Hepatocyte (in vitro differentiated cells): ENCODE data around the gene BIN1. TPM values are rescaled to one million over a fixed set of nuclear protein-coding genes. Genes with fewer than 3 reads are reported as not detected.

Source experiments
- DNase-seq: peaks from one replicate; pipeline ENCODE4 v3.0.0-alpha.2; 2016; ENCODE audit warnings: low spot score
- H2AFZ ChIP-seq: fragments of 200-600 bp; sonication (generic); 2 replicates; pipeline ENCODE4 v1.6.0; 2016; ENCODE audit warnings: antibody characterized with exemption, mild to moderate bottlenecking
- H3K27ac ChIP-seq: fragments of 200-600 bp; sonication (generic); 2 replicates; pipeline ENCODE4 v1.5.1; 2016; ENCODE audit warnings: mild to moderate bottlenecking
- H3K27me3 ChIP-seq: fragments of 200-600 bp; sonication (generic); 2 replicates; pipeline ENCODE4 v1.6.1; 2016
- H3K36me3 ChIP-seq: fragments of 200-600 bp; sonication (generic); replicated peaks from 2 replicates; pipeline ENCODE4 v1.5.1; 2016; ENCODE audit warnings: low read depth; ENCODE audit not compliant: insufficient read depth
- H3K4me1 ChIP-seq: fragments of 200-600 bp; sonication (generic); 2 replicates; pipeline ENCODE4 v1.5.1; 2016; ENCODE audit warnings: mild to moderate bottlenecking, moderate library complexity; ENCODE audit not compliant: insufficient read depth
- H3K4me2 ChIP-seq: fragments of 200-600 bp; sonication (generic); 2 replicates; pipeline ENCODE4 v1.6.0; 2016
- H3K4me3 ChIP-seq: fragments of 200-600 bp; sonication (generic); 2 replicates; pipeline ENCODE4 v1.5.1; 2016; ENCODE audit warnings: mild to moderate bottlenecking
- H3K79me2 ChIP-seq: fragments of 200-600 bp; sonication (generic); 2 replicates; pipeline ENCODE4 v1.6.0; 2017; ENCODE audit warnings: mild to moderate bottlenecking
- H3K9me2 ChIP-seq: fragments of 200-600 bp; sonication (generic); replicated peaks from 2 replicates; pipeline ENCODE4 v1.6.0; 2017; ENCODE audit warnings: mild to moderate bottlenecking; ENCODE audit not compliant: insufficient read depth
- H3K9me3 ChIP-seq: fragments of 200-600 bp; sonication (generic); 2 replicates; pipeline ENCODE4 v1.5.1; 2016; ENCODE audit warnings: low read depth, mild to moderate bottlenecking
- H4K20me1 ChIP-seq: fragments of 200-600 bp; sonication (generic); 2 replicates; pipeline ENCODE4 v1.6.0; 2016; ENCODE audit warnings: mild to moderate bottlenecking; ENCODE audit not compliant: insufficient read depth, poor library complexity, severe bottlenecking
- EZH2 ChIP-seq: fragments of 200-600 bp; sonication (generic); IDR thresholded peaks from 2 replicates; pipeline ENCODE4 v1.6.1; 2016; ENCODE audit warnings: antibody characterized with exemption, mild to moderate bottlenecking, borderline replicate concordance
- EZH2phosphoT487 ChIP-seq: fragments of 200-600 bp; sonication (generic); IDR thresholded peaks from one replicate; pipeline ENCODE4 v1.6.1; 2018; ENCODE audit warnings: antibody characterized with exemption, mild to moderate bottlenecking, low read depth, moderate library complexity; ENCODE audit not compliant: unreplicated experiment, severe bottlenecking
- WGBS: methylation state at CpG from one replicate; pipeline ENCODE4 v1.1.6; 2016; ENCODE audit warnings: low lambda C conversion rate; ENCODE audit errors: missing lambda C conversion rate; 5-methylcytosine and 5-hydroxymethylcytosine counted together
- polyA plus RNA-seq: library from polyadenylated mRNA; unstranded; fragments of >200 nt; fragmentation: Nextera tagmentation; extraction: Ambion mirVana; gene quantifications from 2 replicates; pipeline ENCODE4 v1.2.1, GENCODE V29; 2016
- total RNA-seq: library from RNA; depleted of rRNA; stranded (reverse); fragments of >200 nt; gene quantifications from 2 replicates; pipeline ENCODE4 v1.2.3, GENCODE V29; 2014
- TF ChIP-seq, protein P1 (sequence below): fragments of 200-600 bp; sonication (generic); IDR thresholded peaks from 2 replicates; pipeline ENCODE4 v1.5.1; 2016; ENCODE audit warnings: antibody characterized with exemption, mild to moderate bottlenecking; ENCODE audit not compliant: poor library complexity

Gene BIN1
- total and polyA plus RNA-seq, 2 experiments from 2014 or later: 109 to 113 TPM

DNA sequence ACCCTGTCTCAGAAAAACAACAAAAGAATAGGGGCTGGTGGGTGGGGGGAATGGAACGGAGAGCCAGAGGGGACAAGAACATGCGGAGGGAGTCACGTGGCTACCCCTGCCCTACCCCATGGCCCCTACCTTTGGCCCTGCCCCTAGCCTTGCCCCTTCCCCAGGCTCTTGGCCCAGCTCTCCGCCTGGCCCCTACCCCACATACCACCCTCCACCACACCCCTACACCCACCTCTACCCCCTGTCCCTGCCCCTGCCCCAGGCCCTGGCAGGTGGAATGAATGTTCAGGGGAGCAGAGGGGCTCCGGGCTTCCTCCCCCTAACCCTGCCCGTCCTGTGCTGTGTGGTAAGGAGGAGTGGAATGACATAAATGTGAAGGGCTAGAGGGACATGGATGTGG lies 15.1 kb downstream of the BIN1 start:
- no peak overlapping the region for H2AFZ ChIP-seq
- DNase-seq: no peak
- no peaks in the 10 kb centered on the region for H3K36me3 ChIP-seq
- no peak overlapping the region for H3K4me2 ChIP-seq
- H3K9me3 ChIP-seq: no peaks in the 10 kb centered on the region
- no peak overlapping the region for H3K4me3 ChIP-seq
- peaks cover 91% of the 10 kb centered on the region for H3K79me2 ChIP-seq
- no peaks in the 10 kb centered on the region for H3K27me3 ChIP-seq
- H4K20me1 ChIP-seq: peaks cover 15% of the 10 kb centered on the region
- 94% methylated on average over 4 of the region's 6 CpGs for WGBS
- H3K4me1 ChIP-seq: peaks cover 60% of the 10 kb centered on the region
- no peaks in the 10 kb centered on the region for H3K9me2 ChIP-seq
- TF ChIP-seq EZH2phosphoT487 (no peak), EZH2 (no peak)
- TF ChIP-seq, protein P1, sequence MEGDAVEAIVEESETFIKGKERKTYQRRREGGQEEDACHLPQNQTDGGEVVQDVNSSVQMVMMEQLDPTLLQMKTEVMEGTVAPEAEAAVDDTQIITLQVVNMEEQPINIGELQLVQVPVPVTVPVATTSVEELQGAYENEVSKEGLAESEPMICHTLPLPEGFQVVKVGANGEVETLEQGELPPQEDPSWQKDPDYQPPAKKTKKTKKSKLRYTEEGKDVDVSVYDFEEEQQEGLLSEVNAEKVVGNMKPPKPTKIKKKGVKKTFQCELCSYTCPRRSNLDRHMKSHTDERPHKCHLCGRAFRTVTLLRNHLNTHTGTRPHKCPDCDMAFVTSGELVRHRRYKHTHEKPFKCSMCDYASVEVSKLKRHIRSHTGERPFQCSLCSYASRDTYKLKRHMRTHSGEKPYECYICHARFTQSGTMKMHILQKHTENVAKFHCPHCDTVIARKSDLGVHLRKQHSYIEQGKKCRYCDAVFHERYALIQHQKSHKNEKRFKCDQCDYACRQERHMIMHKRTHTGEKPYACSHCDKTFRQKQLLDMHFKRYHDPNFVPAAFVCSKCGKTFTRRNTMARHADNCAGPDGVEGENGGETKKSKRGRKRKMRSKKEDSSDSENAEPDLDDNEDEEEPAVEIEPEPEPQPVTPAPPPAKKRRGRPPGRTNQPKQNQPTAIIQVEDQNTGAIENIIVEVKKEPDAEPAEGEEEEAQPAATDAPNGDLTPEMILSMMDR: no peak
- H3K27ac ChIP-seq: no peak overlapping the region

DNA sequence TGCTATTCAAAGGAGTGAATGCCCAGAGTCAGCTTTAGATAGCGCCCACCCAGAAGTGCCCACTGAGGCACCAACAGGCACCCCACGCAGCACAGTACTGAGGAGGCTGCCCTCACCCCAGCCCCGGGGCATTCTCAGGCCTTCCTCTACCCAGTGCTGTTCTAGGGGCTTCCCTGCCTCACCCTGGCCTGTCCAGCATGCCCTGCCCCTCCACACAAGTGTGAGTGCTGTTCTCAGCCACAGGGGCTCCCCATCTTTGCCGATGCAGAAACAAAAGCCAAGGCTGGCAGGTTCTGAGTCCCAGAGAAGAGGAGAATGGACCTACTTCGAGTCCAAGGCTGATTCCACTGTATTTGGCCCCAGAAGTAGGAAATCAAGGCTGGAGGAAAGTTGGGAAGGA lies 15.8 kb downstream of the BIN1 start:
- no peak overlapping the region for H3K4me3 ChIP-seq
- no peak overlapping the region for H2AFZ ChIP-seq
- no peaks in the 10 kb centered on the region for H3K9me3 ChIP-seq
- no peak overlapping the region for H3K27ac ChIP-seq
- H3K4me2 ChIP-seq: no peak overlapping the region
- TF ChIP-seq EZH2phosphoT487 (no peak), EZH2 (no peak)
- TF ChIP-seq, protein P1: no peak
- H3K27me3 ChIP-seq: no peaks in the 10 kb centered on the region
- peaks cover 90% of the 10 kb centered on the region for H3K79me2 ChIP-seq
- H3K4me1 ChIP-seq: peaks cover 60% of the 10 kb centered on the region
- H4K20me1 ChIP-seq: peaks cover 9% of the 10 kb centered on the region
- 98% methylated on average over 5 of the region's 5 CpGs for WGBS
- DNase-seq: no peak
- H3K9me2 ChIP-seq: no peaks in the 10 kb centered on the region
- H3K36me3 ChIP-seq: no peaks in the 10 kb centered on the region

DNA sequence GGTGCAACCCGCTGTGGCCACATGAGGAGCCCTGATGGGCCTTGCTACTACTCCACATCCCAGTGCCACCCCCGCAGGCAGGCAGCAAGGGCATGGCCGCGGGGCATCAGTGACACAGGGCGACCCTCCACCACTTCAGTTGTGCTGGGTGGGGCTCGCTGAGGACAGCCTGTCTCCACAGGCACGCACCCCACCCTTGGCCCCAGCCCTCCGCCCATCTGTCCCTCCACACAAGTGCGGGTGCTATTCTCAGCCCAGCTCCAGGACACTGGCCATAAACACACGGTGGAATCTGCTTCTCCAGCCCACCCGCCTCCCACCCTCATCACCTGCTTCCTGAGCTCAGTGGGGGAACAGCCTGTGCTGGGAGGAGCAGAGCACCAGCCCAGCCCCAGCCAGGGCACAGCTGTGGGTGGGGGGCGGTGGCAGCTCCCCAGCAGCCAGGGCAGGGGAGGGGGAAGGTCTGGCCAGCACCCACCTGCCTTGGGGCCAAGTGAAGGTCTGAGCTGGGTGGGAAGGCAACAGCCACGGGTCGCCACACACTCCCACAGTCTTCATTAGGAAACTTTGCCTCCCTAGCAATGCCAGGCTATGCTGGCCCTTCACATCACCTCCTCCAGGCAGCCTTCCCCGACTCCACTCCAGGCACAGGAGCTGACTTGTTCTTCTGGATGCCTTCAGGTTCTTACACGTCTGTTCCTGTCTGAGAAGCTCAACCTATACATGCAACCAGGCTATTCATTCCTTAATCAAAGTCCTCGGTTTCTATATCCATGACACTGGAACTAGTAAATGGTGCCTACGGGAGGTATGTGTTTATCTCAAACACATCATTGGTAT lies 16.5 kb downstream of the BIN1 start:
- Histone ChIP-seq H3K4me1 (peaks cover 60% of the 10 kb centered on the region), H3K27me3 (no peaks in the 10 kb centered on the region), H3K36me3 (no peaks in the 10 kb centered on the region), H4K20me1 (peaks cover 8% of the 10 kb centered on the region), H3K9me3 (no peaks in the 10 kb centered on the region), H3K79me2 (peaks cover 90% of the 10 kb centered on the region), H3K27ac (no peak overlapping the region), H3K4me3 (no peak overlapping the region), H3K9me2 (no peaks in the 10 kb centered on the region), H3K4me2 (no peak overlapping the region), H2AFZ (no peak overlapping the region)
- no peak for DNase-seq
- WGBS: 84% methylated on average over 17 of the region's 18 CpGs
- no peak for TF ChIP-seq EZH2phosphoT487
- TF ChIP-seq, protein P1: no peak
- TF ChIP-seq EZH2: no peak
